NOMO-1 treated with dmso at 0.1 percent for 144 hours (cell line): ENCODE data around the gene MEGF6.

Source experiments
- DNase-seq: peaks from one replicate; lab custom pipeline; 2025; ENCODE audit not compliant: unreplicated experiment; lab: John Stamatoyannopoulos, UW

The MEGF6 gene

DNA sequence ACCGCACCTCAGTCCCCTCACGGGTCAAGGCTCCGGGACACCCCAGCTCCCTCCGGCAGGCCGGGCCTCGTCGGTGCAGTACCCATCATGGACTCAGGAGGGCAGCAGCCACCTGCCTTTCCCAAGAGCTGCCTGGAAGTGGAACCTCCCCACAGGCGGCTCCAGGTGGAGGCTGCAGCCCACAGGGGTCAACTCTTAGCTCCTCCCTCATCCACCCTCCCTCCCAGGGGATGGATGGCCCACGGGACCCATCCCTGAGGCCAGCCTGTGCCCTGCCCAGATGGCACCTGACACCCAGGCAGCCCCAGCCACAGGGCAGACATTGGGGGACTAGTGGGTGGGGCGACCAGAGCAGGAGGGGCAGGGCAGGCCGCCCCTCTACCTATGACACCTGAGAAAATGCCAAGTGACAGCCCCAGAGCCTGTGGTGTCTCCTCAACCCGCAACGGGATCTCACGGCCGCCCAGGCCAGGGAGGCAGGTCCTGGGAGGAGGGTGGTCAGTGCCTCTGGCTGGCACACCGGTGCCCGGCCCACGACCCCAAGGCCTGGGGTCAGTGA is 158.0 kb downstream of the MEGF6 start:
- DNase-seq = no peak

DNA sequence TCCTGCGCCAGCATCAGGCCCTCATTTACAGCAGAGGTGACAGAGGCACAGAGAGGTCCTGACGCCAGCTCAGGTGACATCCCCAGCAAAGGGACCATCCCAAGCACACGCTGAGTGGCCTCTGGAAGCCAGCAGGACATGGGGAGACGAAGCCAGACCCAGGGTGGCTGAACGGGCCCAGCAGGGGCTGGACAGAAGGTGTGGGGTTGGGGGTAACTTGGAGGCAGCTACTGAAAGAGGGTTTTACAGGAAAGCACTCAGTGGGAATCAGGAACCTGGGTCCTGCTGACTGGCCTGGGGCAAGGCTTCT is 158.5 kb downstream of the MEGF6 start:
- no peak for DNase-seq

DNA sequence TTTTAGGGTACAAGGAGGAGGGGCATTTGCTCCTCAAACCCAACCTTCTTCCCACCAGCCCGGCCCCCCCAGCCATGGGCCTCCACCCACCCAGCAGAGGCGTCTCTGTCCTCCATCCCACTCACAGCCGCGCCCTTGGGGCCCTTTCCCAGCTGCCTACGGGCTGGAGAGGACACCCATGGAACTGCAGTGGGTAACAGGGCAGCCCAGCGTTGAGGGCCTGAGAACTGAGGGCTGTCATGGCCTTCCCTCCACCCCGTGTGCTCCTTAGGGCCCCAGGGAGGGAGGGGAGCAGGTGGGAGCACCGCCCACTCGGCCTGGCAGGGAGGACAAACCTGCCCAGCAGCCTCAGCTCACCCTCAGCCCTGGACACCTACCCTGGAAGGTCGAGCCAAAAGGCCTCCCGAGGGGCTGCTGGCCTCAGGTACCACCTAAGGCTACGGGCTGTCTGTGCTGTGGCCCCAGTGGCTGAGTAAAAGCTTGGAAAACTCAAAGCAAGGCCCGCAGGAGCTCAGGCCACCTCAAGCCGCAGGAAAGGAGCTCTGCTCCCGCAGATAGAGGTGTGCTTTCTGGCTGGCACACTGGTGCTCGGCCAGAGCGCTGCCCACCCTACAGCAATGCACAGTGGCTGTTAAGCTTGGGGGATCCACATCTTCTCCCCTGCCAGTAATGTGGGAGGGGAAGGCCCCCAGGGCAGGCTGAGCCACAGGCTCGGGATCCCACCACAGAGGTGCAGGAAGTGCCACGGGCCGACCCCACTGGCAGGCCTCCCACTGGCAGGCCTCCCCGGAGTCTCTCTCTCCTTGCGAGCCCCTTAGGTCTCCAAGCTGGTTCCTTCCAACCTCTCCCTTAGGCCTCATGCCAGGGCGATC is 159.1 kb downstream of the MEGF6 start:
- DNase-seq = no peak

DNA sequence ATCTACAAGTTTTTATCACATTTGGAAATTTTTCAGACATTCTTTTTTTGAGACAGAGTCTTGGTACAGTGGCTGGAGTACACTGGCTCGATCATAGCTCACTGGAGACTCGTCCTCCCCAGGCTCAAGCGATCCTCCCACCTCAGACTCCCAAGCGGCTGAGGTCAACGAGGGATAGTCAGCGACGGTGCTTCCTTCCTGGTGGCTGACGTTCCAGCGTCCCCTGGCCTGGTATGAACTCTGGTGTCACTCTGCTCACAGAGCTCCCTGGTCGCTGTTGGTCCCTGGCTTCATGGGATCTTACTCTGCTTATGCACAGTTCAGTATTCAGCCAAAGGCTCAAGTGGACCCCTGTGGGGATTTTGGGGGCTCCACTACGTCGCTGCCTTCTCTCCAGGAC is 160.3 kb downstream of the MEGF6 start:
- DNase-seq = no peak

DNA sequence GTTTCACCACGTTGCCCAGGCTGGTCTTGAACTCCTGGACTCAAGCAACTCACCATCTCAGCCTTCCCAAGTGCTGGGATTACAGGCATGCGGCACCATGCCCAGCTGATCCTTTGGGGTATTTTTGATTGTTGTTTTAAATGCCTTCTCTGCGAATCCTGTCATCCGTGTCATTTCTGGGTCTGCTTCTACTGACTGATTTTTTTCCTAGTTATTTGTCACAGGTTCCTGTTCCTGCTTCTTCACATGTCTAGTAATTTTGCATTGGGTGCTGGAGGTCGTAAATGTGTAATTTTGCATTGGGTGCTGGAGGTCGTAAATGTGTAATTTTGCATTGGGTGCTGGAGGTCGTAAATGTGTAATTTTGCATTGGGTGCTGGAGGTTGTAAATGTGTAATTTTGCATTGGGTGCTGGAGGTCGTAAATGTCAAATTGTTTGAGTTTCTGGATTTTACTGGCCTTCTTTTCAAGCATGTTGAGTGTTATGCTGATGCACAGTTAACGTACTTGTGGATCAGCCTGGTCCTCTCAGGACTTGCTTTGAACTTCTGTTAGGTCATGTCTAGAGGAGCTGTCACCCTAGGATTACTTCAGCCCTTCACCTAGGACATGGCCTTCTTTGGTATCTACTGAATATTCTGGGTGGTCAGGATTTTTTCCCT is 161.0 kb downstream of the MEGF6 start:
- DNase-seq = no peak

DNA sequence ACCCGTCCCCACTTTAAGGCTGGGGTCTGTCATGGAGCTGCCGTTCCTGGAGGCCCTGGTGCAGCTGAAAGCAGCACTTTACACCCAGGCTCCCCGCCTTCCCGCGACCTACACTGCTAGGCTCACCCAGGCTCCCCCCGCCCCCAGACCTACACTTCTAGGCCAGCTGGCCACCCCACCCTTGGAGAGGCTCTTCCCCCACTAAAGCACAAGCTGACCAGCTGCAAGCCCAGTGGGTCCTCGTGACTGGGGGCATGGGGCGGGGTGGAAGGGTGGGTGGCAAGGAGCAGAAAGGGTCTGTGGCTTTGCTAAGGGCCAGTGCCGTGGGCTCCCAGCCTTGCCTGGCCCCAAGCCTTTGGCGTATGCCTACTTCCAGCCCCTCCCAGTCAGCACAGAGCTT is 166.6 kb downstream of the MEGF6 start:
- DNase-seq = no peak

DNA sequence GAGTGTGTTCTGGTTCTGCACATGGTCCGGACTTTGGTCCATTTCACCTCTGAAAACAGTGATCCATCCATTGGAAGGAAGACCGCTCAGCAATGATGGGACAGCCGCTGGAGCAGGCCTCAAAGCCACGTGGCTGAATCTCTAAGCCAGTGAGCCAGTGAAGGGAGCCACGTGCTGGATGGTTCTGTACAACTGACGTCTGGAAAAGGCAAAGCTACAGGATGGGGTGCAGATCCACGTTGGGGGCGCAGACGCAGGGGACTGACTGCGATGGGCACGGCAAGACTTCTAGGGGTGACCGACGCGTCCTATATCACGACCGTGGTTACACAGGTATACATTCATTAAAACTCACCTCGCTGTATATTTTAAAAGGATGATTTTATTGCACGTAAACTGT is 167.0 kb downstream of the MEGF6 start:
- no peak for DNase-seq

DNA sequence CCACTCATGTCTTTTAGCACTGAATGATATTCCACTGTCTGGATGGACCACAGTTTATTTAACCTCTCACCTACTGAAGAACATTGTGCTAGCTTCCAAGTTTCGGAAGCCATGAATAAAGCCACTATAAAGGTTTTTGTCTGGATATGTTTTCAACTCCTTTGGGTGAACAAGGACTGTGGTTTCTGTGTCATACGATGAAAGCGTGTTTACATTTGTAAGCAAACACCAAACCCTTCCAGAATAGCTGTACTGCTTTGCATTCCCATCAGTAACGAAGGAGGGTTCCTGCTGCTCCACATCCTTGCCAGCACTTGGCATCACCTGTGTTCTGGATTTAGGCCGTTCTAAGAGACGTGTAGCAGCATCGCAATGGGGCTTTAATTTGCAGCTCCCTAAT is 167.5 kb downstream of the MEGF6 start:
- DNase-seq = no peak

DNA sequence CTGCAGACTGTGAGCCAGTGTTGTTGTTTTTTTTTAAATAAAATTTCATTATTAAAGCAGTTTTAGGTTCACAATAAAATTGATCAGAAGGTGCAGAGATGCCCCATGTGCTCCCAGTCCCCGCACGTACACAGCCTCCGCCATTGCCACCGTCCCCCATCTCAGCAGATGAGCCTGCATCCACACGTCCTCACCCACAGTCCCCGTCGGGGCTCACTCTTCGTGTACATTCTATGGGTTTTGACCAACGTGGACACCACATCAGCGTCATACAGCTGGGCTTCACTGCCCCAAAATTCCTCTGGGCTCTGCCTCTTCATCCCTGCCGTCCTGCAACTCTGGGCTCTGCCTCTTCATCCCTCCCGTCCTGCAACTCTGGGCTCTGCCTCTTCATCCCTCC is 168.4 kb downstream of the MEGF6 start:
- no peak for DNase-seq

DNA sequence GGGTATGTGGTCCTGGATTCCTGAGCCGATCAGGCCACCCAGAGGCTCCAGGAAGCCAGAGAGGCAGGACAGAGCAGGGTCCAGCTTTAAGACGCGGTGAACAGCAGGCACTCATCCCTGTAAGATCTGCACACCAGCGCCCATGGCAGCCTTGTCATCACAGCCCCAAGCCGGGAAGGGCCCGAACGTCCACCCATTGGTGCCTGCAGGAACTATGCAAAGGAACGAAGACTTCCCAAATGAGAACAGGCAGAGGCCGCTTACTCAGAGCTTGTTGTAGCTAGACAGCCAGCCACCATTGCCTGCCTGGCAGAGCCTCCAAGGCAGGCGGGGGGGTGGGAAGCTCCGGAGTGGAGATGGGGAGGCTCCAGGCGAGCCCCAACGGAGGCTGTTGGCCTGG is 169.0 kb downstream of the MEGF6 start:
- no peak for DNase-seq

DNA sequence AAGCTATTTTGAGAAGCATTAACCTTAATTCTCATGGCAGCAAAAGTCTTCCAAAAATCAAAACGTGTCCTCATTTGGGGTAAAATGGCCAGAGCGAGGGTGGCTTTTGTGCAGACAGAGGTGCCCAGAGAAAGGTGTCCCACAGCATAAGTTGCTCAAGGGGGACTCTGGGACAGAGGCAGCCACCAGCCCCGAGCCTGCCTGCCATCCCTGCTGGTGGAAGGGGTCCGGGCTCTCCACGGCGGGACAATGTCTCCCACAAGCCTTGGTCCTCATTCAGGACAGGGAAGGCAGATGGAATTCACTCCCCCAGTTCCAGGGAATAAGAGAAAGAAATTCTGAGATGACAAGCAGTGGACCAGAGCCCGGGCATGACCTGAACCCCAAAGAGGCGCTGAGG is 169.4 kb downstream of the MEGF6 start:
- DNase-seq = no peak

DNA sequence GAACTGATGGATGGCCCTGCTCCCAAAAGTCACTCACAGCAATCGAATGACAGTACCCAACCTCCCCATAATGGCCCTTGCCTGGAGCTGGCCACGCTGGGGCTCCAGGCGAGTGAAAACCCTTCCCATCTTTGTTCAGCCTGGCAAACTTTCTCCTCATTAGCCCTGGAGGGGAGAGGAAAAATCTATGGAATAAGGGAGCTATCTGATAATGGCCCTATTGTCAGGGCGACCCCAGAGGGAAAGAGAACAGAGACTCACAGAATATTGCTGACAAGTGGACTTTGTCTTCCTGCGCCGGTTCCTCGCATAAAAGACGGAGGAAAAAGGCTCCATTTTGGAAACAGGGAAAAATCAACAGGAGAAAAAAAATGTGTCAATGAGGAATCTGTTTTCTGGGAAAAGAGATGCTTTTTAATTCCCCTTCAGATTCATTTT is 169.9 kb downstream of the MEGF6 start:
- DNase-seq = no peak

DNA sequence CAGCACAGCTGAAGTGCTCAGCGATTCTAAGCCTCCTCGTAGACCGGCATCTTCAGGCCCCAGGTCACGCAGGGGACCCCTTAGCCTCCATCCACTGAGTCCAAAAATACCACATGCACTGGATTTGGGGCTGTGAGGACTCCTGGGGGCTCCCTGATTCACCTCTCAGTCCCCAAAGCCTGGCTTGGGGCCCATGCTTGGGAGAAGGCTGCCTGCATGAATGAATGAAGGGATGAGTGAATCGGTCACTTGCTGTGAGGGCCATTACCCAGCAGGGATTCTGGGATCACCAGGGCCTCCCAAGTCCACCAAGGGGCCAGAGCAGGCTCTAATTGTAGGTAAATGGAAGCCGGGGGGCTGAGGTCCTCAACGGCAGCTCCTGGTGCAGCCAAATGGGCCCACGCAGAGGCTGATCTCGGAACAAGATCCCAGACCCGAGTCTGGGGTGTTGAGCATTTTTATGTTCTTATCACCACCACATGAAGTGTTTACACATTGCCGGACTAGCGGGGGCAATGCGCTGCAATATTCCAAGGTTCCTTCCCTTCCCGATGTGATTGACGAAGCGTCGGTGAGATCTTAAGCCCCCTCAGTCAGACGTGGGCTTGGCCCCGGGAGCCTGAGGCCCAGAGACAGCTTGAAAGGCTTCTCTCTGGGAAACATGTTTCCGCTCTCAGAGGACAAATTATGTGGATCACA is 170.4 kb downstream of the MEGF6 start:
- no peak for DNase-seq

DNA sequence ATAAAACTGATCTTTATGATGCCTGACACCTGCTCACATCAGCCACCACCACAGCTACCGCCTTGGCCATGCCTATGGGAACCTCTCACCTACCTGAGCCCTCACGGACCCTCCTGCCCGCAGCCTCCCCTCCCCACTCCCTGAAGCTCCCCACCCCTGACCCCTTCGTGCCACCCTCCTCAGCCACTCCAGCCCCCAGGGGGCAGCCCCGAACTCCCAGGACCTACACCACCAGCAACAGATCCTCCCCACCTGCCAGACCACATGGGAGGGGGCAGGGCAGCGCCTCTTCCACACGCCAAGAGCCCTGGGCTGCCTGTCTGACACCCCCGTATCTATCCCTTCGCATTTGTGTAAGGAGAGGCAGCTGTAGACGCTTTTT is 171.0 kb downstream of the MEGF6 start:
- no peak for DNase-seq
